ENCODE measurements around the gene PTGDS.

PTGDS gene

DNA sequence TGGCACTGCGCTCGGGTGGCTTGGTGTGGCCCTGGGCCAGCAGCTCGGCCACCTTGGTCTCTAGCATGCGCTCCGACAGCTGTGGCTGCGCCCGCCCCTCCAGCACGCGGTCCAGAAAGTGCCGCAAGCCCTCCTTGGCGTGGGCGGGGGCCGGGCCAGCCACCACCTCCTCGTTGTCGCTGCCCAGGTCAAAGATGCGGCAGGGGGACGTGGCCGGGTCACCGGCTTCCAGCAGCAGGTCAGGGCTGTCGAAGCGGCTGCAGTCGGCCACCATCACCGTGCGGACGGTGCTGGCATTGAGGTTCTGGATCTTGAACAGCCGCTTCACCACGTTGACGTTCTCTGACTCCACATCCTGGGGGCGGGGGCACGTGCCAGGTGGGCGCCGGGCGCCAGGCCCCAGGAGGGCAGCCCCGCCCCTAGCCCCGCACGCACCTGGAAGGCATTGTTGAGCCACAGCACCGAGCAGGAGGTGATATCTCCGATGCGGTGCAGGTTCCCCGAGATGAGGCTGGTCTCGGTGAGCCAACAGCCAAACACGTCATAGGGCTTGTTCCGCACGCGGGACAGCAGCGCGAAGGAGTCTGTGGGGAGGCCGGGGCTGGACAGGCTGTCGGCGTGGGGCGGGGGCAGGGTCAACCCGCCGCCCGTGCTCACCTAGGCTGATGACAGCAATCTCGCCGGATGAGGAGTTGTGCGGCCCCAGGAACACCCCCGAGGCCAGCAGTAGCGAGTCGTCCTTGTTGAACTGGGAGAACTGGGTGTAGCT, 35.0 kb upstream of the PTGDS start:
- no peak overlapping the region for H3K4me3 ChIP-seq (ENCODE audit: low read length)
- no peak for TF ChIP-seq ZNF274 (IDR thresholded peaks at IDR 0.05; ENCODE audit: low read depth, low read length)

GRCh38 chr9:136942881-136943230, 34.4 kb upstream of the PTGDS start:
- no peak overlapping the region; the same call in 1 of the 2 replicates for H3K4me3 ChIP-seq (ENCODE audit: low read length)
- no peak for TF ChIP-seq ZNF274 (IDR thresholded peaks at IDR 0.05; ENCODE audit: low read depth, low read length)

DNA sequence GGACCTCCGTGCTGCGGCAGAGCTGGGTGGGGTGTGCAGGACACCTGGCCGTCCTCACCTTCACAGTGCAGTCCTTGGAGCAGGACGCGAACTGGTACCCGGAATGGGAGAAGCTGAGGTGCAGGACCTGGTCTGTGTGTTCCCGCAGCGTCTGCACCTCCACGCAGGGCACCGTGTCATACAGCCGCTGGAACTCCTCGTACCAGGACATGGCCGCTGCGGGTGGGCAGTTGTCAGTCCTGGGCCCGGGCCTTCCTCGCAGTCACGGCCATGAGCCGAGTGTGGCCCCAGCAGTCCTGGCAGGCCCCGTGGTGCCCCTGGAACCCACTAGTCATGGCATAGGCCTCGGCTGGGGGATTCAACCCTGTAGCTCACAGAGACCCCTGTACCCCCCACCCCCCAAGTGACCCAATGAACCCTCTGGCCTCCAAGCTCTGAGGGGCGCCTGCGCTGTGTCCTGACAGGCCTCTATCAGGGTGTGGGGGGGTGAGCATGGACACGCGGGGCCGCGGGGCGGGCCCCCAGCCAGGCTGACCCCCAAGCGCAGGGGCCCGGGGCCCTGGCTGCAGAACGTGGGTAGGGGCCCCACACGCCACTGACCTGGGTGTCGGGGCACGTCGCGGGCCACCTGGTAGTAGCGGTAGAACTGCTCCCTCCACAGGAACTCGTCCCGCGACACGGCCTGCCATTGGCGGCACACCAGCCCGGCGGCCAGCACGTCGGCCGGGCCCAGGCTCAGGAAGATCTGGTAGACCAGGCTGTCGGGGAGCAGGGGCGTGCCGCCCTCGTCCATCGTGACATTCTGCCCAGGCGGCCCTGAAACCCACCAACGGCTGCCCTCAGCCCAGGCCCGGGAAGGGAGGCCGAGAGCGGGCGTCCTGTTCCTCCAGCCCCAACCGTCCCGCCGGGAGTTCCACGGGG, 33.8 kb upstream of the PTGDS start:
- peak overlapping the region; percentile 84 for H3K4me3 ChIP-seq (ENCODE audit: low read length)
- no peak for TF ChIP-seq ZNF274 (IDR thresholded peaks at IDR 0.05; ENCODE audit: low read depth, low read length)

GRCh38 chr9:136944212-136944518, 33.1 kb upstream of the PTGDS start:
- peak overlapping the region; percentile 84 for H3K4me3 ChIP-seq (ENCODE audit: low read length)
- no peak for TF ChIP-seq ZNF274 (IDR thresholded peaks at IDR 0.05; ENCODE audit: low read depth, low read length)

DNA sequence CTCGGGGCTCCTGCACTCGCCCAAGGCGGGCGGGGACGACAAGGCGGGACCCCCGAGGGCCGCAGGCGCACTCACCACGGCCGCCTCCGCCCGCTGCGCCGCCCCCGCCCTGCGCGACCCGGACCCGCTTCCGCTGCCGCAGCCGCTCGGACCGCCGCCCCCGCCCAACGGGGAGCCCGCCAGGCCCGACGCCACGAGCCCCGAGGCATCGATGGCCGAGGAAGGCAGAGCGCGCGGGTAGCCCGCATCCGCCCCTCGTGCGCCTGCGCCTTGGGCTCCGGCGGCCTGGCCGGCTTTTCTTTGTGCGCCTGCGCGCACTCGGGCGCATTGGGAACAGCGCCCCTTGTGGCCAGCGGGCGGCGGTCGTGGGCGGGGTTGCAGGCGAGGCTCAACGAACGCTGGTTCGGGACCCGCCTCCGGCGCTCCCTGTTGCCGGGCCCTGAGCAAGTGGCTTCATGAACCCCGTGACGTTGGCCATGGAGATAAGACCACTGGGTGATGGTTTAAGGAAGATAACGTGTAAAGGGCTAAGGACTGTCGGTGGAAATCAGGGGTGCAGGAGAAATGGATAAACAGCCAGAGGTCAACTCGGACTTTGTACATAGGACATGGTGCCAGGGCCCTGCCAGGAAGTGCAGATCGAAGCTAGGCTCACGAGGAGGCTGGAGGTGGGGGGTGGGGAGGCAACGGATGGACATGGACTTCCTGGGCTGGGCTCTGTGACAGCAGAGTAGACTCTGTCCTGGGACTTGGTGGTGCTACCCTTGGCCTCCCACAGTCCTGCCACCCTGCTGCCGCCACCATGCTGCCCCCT, 32.6 kb upstream of the PTGDS start, which contains the start of the genes C8G and FBXW5:
Gene C8G (plus strand): TSS at position 725 of the 814 bp plus-strand sequence. CDS start 78 bp downstream, at position 803.
Gene FBXW5 (minus strand): TSS at position 220 of the 814 bp plus-strand sequence. CDS start 655 bp downstream, outside the sequence.
- H3K4me3 ChIP-seq (ENCODE audit: low read length), result peak within 1 kb of the TSS; percentile 84

DNA sequence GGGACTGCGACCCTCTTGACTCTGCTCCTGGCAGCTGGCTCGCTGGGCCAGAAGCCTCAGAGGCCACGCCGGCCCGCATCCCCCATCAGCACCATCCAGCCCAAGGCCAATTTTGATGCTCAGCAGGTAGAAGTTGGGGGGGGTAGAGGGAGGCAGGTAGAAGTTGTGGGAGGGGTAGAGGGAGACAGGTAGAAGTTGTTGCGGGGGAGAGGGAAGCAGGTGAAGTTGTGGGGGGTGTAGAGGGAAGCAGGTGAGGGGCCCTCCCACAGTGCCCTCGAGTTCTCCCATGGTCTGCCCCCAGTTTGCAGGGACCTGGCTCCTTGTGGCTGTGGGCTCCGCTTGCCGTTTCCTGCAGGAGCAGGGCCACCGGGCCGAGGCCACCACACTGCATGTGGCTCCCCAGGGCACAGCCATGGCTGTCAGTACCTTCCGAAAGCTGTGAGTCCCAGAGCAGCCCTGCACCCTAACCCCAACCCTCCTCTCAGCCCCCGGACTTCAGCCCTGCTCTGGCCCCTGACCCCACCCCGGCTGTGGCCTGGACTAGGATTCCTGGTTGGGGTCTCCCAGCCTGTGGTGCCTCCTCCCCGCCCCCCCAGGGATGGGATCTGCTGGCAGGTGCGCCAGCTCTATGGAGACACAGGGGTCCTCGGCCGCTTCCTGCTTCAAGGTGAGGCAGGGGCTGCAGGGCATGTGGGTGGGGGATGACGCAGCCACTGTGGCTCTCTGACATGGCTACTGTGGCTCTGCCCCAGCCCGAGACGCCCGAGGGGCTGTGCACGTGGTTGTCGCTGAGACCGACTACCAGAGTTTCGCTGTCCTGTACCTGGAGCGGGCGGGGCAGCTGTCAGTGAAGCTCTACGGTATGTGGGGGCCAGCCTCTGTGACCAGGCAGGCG, 31.7 kb upstream of the PTGDS start:
- H3K4me3 ChIP-seq (ENCODE audit: low read length), result no peak overlapping the region
- TF ChIP-seq ZNF274 (IDR thresholded peaks at IDR 0.05; ENCODE audit: low read depth, low read length), result no peak

More for the DNA sequence above, 32.6 kb upstream of the PTGDS start, which contains the start of the genes C8G and FBXW5:
- TF ChIP-seq ZNF274 (IDR thresholded peaks at IDR 0.05; ENCODE audit: low read depth, low read length), result no peak

DNA sequence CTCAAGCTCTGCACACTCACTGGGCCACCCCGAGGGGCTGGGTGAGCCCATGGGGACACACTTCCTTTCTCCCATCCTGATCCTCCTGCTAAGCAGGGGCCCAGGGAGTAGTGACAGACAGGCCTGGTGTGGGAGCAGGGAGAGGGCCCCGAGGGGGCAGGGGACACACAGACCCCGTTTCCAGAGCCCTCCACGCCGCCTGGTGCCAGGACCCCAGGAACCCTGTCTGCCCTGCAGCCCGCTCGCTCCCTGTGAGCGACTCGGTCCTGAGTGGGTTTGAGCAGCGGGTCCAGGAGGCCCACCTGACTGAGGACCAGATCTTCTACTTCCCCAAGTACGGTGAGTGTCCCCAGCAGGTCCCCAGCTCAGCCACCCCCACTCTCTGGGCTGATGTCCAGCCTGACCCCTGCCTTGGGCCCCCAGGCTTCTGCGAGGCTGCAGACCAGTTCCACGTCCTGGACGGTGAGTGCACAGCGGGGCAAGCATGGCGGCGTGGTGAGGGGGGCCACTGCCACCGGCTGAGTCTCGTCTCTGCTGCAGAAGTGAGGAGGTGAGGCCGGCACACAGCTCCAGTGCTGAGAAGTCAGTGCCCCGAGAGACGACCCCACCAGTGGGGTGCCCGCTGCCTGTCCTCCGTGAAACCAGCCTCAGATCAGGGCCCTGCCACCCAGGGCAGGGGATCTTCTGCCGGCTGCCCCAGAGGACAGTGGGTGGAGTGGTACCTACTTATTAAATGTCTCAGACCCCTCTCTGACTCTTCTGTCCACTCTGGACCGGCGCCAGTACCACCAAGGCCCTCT, 30.9 kb upstream of the PTGDS start:
- H3K4me3 ChIP-seq (ENCODE audit: low read length), result no peak overlapping the region
- TF ChIP-seq ZNF274 (IDR thresholded peaks at IDR 0.05; ENCODE audit: low read depth, low read length), result no peak

- no peak for TF ChIP-seq ZNF274 (IDR thresholded peaks at IDR 0.05; ENCODE audit: low read depth, low read length)
- H3K4me3 ChIP-seq (ENCODE audit: low read length), result no peak overlapping the region
These were observed 30.0 kb upstream of the PTGDS start for GRCh38 chr9:136947028-136947891.

DNA sequence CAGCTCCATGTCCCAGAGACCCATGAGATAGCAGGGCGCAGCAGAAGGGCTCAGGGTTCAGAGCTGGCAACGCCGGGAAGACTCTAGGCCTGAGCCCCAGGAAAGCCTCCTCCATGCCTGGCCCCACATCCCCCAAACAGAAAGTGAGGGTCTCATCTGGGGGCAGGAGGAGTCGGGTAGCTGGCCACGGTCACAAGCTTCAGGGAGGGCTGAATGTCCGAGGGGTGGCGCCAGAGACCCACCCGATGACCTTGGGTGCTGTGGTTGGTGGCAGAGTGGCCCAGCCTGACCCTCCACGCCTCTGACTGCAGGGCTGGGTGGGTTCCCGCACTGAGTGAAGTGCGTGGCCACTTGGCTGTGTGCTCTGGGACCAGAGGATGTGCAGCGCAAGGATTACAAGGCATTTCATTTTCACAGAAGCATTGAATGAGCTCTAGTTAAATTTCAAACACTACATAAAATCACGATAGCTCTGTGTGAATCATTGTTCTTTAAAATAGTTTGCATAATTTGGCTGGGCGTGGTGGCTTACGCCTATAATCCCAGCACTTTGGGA, 29.3 kb upstream of the PTGDS start:
- no peak for TF ChIP-seq ZNF274 (IDR thresholded peaks at IDR 0.05; ENCODE audit: low read depth, low read length)
- no peak overlapping the region for H3K4me3 ChIP-seq (ENCODE audit: low read length)

- H3K4me3 ChIP-seq (ENCODE audit: low read length), result peak overlapping the region; percentile 45; the same call in 1 of the 2 replicates
- TF ChIP-seq ZNF274 (IDR thresholded peaks at IDR 0.05; ENCODE audit: low read depth, low read length), result no peak
These were observed 28.0 kb upstream of the PTGDS start for GRCh38 chr9:136949239-136949816.

Measured in GM08714 (cell line).